ENCODE measurements around the gene NAT10.

NAT10 gene

GRCh38 chr11:34145073-34145472 lies 39.6 kb downstream of the NAT10 start:
- H3K36me3 ChIP-seq (ENCODE audit: low read length), result no peaks in the 10 kb centered on the region
- no peak overlapping the region for H3K27ac ChIP-seq (ENCODE audit: low read depth, low read length)
- H2AFZ ChIP-seq (ENCODE audit: low read depth, low read length, severe bottlenecking), result no peak overlapping the region
- no peaks in the 10 kb centered on the region for H3K27me3 ChIP-seq (ENCODE audit: low read length)
- TF ChIP-seq, protein P1, sequence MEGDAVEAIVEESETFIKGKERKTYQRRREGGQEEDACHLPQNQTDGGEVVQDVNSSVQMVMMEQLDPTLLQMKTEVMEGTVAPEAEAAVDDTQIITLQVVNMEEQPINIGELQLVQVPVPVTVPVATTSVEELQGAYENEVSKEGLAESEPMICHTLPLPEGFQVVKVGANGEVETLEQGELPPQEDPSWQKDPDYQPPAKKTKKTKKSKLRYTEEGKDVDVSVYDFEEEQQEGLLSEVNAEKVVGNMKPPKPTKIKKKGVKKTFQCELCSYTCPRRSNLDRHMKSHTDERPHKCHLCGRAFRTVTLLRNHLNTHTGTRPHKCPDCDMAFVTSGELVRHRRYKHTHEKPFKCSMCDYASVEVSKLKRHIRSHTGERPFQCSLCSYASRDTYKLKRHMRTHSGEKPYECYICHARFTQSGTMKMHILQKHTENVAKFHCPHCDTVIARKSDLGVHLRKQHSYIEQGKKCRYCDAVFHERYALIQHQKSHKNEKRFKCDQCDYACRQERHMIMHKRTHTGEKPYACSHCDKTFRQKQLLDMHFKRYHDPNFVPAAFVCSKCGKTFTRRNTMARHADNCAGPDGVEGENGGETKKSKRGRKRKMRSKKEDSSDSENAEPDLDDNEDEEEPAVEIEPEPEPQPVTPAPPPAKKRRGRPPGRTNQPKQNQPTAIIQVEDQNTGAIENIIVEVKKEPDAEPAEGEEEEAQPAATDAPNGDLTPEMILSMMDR (IDR thresholded peaks at IDR 0.05; ENCODE audit: insufficient read depth, low read length, poor library complexity, severe bottlenecking), result no peak
- TF ChIP-seq EZH2phosphoT487 (conservative IDR thresholded peaks at IDR 0.05; ENCODE audit: low read length), result no peak
- H3F3A ChIP-seq (ENCODE audit: insufficient read depth), result no peaks in the 10 kb centered on the region
- no peak overlapping the region for H3K4me2 ChIP-seq (ENCODE audit: low read depth, low read length, poor library complexity, severe bottlenecking)
- H3K79me2 ChIP-seq (ENCODE audit: insufficient read depth, low read length), result no peaks in the 10 kb centered on the region
- H3K9me2 ChIP-seq (replicated peaks; ENCODE audit: insufficient read depth, low read length), result no peaks in the 10 kb centered on the region
- no peaks in the 10 kb centered on the region for H4K20me1 ChIP-seq (ENCODE audit: low read depth, low read length)
- no peaks in the 10 kb centered on the region for H3K9me3 ChIP-seq (ENCODE audit: insufficient read depth, low read length)
- no peak overlapping the region for H3K9ac ChIP-seq (ENCODE audit: low read length)
- H3K4me3 ChIP-seq (ENCODE audit: insufficient read depth, low read length, poor library complexity, severe bottlenecking), result no peak overlapping the region

DNA sequence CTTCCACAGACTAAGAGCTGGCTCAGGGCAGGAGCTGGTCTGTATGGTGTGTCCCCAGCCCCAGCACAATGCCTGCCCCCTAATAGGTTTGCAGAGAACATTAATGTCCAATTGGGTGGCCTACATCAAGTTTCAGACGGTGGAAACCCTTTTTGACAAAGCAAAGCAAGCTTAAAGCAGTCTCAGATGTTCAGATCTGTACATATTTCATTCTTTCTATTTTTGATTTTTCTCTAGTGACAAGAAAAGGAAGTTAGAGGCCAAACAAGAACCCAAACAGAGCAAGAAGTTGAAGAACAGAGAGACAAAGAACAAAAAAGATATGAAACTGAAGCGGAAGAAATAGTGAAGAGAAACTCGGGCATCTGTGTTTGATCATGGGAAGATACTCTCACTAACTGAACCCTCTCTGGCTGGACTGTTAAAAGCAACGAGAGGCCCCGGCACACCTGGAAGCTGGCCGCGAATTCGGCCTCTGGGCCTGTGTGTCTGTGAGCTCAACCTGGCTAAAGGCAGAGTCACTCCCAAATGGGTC lies 40.5 kb downstream of the NAT10 start:
- H3K27ac ChIP-seq (ENCODE audit: low read depth, low read length), result no peak overlapping the region
- H3K36me3 ChIP-seq (ENCODE audit: low read length), result no peaks in the 10 kb centered on the region
- no peaks in the 10 kb centered on the region for H3F3A ChIP-seq (ENCODE audit: insufficient read depth)
- no peak for TF ChIP-seq EZH2phosphoT487 (conservative IDR thresholded peaks at IDR 0.05; ENCODE audit: low read length)
- TF ChIP-seq, protein P1 (IDR thresholded peaks at IDR 0.05; ENCODE audit: insufficient read depth, low read length, poor library complexity, severe bottlenecking), result no peak
- H3K9me2 ChIP-seq (replicated peaks; ENCODE audit: insufficient read depth, low read length), result no peaks in the 10 kb centered on the region
- H3K9me3 ChIP-seq (ENCODE audit: insufficient read depth, low read length), result no peaks in the 10 kb centered on the region
- no peak overlapping the region for H3K9ac ChIP-seq (ENCODE audit: low read length)
- no peak overlapping the region for H3K4me2 ChIP-seq (ENCODE audit: low read depth, low read length, poor library complexity, severe bottlenecking)
- H3K27me3 ChIP-seq (ENCODE audit: low read length), result no peaks in the 10 kb centered on the region
- no peaks in the 10 kb centered on the region for H4K20me1 ChIP-seq (ENCODE audit: low read depth, low read length)
- H3K4me3 ChIP-seq (ENCODE audit: insufficient read depth, low read length, poor library complexity, severe bottlenecking), result no peak overlapping the region
- no peak overlapping the region for H2AFZ ChIP-seq (ENCODE audit: low read depth, low read length, severe bottlenecking)
- no peaks in the 10 kb centered on the region for H3K79me2 ChIP-seq (ENCODE audit: insufficient read depth, low read length)

- TF ChIP-seq, protein P1 (IDR thresholded peaks at IDR 0.05; ENCODE audit: insufficient read depth, low read length, poor library complexity, severe bottlenecking), result no peak
- TF ChIP-seq EZH2phosphoT487 (conservative IDR thresholded peaks at IDR 0.05; ENCODE audit: low read length), result no peak
- H3K4me3 ChIP-seq (ENCODE audit: insufficient read depth, low read length, poor library complexity, severe bottlenecking), result no peak overlapping the region
- H3K79me2 ChIP-seq (ENCODE audit: insufficient read depth, low read length), result no peaks in the 10 kb centered on the region
- H3K9ac ChIP-seq (ENCODE audit: low read length), result no peak overlapping the region
- no peak overlapping the region for H3K4me2 ChIP-seq (ENCODE audit: low read depth, low read length, poor library complexity, severe bottlenecking)
- no peaks in the 10 kb centered on the region for H3F3A ChIP-seq (ENCODE audit: insufficient read depth)
- H3K36me3 ChIP-seq (ENCODE audit: low read length), result no peaks in the 10 kb centered on the region
- H3K27me3 ChIP-seq (ENCODE audit: low read length), result no peaks in the 10 kb centered on the region
- no peaks in the 10 kb centered on the region for H4K20me1 ChIP-seq (ENCODE audit: low read depth, low read length)
- H2AFZ ChIP-seq (ENCODE audit: low read depth, low read length, severe bottlenecking), result no peak overlapping the region
- no peak overlapping the region for H3K27ac ChIP-seq (ENCODE audit: low read depth, low read length)
- no peaks in the 10 kb centered on the region for H3K9me3 ChIP-seq (ENCODE audit: insufficient read depth, low read length)
- no peaks in the 10 kb centered on the region for H3K9me2 ChIP-seq (replicated peaks; ENCODE audit: insufficient read depth, low read length)
These were observed 41.0 kb downstream of the NAT10 start for GRCh38 chr11:34146411-34146810.
